Hepatic stellate cell (primary cell): Measurements from ENCODE around the gene DDAH2.

ENCODE experiments used
- DNase-seq: peaks from one replicate; pipeline ENCODE4 v3.0.0; 2011; ENCODE audit warnings: low spot score

Gene DDAH2

GRCh38 chr6:31760790-31761189 lies 31.7 kb upstream of the DDAH2 start:
- DNase-seq = no peak

GRCh38 chr6:31758281-31758680 lies 29.2 kb upstream of the DDAH2 start:
- no peak for DNase-seq

GRCh38 chr6:31752739-31753319 lies 23.7 kb upstream of the DDAH2 start:
- DNase-seq = peak; percentile 79

DNA sequence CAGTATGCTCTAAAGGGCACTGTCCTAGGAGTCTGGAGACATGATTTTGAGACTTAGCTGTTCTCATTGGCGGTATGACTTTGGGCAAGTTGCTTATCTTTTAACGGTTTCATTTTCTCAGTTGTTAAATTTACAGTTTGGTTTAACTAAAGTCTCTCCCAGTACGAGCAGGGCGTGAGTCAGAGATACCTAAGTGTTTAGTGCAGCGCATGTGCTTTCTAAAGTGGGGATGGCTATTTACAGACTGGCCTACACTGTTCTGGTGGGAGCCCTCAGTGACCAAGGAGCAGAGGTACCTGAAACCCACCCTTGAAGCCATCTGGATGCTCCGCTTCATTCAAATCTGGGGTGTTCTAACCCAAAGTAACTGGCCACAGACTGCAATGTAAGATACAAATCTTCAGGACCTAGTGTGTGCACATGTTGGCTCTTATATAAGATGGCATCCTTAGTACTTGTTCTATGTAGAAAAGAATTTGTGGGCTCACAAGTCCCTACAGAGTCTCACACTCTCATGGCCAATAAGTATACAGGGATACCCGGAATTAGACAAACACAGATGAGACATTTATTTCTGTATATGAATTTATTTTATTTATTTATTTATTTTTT lies 21.4 kb upstream of the DDAH2 start:
- DNase-seq = no peak

DNA sequence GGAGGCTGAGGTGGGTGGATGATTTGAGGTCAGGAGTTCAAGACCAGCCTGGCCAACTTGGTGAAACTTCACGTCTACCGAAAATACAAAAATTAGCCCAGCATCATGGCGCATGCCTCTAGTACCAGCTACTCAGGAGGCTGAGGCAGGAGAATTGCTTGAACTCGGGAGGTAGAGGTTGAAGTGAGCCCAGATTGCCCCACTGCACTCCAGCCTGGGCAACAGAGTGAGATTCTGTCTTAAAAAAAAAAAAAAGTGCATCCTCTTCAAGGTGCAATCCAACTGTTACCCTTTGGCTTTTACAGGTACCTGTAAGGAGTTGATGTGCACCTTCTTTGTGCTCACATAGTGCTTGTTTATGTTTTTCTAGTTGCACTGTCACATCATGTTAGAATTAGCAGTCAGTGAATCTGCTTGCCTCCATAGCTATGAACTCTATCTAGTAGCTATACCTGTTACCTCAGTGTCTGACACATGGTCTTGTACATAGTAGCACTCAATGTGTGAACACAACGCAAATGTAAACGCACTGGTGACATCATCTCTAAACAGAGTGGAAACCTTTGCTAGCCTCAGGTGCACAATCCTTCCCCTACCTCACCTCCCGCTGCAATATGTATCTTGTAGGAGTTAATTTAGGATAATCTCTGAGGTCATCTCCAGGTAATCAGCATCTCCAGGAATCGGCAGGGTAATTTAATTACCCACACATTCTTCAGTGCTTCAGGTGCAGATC lies 20.4 kb upstream of the DDAH2 start:
- DNase-seq = no peak

DNA sequence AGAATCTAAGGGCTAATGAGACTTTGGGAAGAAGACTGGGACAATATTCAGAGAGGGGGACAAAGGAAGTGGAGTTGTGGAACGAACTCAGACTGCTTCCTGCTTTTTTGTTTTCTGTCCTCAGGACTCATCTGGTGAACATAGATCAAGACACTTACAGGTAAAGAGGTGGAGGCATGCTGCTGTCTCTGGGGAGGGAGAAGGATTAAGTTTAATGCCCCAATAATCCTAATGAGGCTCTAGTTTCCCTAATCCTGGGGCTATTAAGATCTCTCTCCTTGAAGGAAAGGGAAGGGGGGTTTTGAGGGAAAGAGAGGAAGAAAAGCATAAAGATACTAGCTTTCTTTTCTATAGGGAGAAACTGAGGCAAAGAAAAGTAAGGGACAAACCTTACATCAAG lies 15.3 kb upstream of the DDAH2 start:
- DNase-seq = no peak

GRCh38 chr6:31742894-31743293 lies 13.8 kb upstream of the DDAH2 start:
- DNase-seq = no peak

DNA sequence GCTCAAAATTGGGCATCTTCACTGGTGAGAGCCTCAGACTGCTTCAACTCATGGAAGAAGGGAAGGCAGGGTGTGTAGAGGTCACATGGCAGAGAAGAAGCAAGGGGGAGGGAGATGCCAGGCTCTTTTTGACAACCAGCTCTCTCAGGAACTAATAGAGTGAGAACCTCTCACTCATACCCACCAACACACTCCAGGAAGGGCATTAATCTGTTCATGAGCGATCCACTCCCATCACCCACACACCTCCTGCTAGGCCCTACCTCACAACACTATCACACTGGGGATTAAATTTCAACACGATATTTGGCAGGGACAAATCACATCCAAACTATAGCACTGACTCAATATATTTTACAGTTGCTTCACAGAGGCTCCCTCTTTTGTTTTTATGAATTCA lies 12.7 kb upstream of the DDAH2 start:
- DNase-seq = no peak

DNA sequence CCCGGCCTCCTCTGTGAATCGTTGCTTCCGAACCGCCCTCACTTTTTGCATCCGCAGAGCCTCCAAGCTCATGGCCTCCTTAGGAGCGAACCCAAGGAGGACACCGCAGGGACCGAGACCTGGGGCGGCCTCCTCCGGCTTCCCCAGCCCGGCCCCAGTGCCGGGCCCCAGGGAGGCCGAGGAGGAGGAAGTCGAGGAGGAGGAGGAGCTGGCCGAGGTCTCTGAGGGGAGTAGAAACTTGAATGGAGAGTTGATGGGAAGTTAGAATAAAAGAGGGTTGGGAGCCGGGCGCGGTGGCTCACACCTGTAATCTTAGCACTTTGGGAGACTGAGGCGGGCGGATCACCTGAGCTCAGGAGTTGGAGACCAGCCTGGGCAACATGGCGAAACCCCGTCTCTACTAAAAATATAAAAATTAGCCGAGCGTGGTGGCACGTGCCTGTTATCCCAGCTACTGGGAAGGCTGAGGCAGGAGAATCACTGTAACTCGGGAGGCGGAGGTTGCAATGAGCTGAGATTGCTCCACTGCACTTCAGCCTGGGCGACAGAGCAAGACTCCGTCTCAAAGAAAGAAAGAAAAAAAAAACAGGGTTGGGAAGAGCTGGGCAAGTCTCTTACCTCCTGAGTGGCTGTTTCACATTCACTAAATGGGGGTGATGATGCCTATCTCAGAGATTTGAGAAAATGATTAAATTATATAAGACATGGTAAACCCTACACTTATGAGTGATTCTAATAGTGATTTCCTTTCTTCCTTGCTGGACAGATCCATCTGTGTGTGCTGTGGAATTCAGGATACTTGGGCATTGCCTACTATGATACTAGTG lies 11.5 kb upstream of the DDAH2 start:
- peak; percentile 56 for DNase-seq

GRCh38 chr6:31739639-31740396 lies 10.7 kb upstream of the DDAH2 start, which contains the start of gene MSH5:
MSH5 (plus strand) TSS chr6:31740005; CDS start chr6:31740467, 462 bp downstream.
- peak; percentile 98 for DNase-seq

DNA sequence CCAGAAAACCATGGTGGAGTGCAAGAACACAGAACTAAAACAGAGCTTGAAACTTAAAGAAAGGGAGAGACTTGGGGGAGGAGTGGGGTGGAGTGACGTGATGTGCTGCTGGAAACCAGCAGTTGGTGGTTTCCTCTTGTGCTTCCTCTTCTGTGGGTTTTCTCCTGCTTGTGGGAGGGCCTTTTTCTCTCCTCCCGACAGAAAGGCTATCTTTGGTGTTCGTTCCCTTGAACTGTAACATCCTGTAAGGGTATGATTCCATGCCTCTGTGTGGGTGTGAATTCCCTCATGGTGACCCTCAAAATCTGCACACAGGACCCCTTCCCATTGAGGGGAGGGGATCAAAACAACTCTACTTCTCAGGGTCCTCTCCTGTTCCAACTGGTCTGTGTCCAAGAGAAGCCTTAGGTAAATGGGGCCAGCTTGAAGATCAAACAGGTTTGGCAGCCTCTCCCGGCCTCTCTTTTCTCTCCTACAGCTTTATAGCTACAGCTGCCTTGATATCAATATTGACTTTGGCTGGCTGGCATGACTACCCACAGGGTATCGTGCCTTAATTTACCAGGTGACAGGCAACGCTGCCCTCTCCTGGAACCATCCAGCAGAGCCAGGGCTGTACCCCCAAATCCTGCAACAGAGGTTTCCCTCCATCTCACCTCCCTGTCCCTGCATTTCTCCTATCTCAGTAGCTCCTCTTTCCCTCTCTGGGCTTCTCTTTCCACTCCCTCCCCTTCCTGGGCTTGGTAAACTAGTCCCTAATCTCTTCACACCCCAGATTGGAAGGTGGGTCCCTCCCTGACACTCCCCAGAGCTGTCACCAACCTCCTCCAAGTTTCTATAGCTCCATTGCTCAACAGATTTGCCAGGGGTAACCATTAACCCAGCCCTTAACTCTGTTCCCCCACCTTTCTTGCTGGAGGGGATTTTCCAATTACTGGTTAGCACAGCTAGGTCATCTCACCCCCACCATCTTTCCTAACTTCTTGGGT lies 9.2 kb upstream of the DDAH2 start:
- DNase-seq = peak; percentile 86

DNA sequence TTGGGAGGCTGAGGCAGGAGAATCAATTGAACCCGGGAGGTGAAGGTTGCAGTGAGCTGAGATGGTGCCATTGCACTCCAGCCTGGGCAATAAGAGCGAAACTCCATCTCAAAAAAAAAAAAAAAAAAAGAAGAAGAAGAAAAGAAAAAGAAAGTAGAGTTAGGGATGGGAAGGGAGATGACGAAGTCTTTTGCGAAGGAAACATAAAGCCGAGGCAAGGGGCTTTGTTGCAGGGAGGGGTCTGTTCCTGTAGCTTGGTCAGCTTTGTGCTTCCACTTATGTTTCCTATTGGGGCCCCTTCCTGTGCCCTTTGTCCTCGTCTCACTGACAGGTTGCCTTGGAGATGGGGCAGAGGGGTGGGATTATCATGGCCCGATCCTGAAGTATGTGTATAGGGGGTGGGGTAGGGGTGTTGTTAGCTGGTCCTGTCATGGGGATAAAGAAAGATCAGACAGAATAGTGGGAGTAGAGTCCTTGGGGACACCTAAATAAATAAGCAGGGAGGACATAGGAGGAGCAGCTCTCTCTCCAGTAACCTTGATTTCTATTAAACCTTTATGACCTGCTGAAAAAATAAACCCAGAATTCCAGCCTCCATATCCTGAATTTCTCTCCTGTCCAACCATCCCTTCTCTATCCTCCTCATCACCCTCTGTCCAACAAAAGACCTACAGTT lies 8.4 kb upstream of the DDAH2 start:
- no peak for DNase-seq

- DNase-seq = no peak
These were observed 7.7 kb upstream of the DDAH2 start for GRCh38 chr6:31736768-31737314.

GRCh38 chr6:31736021-31736767 lies 7.1 kb upstream of the DDAH2 start, which contains the start of gene CLIC1:
CLIC1 (minus strand) TSS chr6:31736530; CDS start chr6:31736300, 230 bp downstream.
- DNase-seq = peak; percentile 93

GRCh38 chr6:31734821-31735406 lies 5.8 kb upstream of the DDAH2 start:
- DNase-seq = peak; percentile 81

DNA sequence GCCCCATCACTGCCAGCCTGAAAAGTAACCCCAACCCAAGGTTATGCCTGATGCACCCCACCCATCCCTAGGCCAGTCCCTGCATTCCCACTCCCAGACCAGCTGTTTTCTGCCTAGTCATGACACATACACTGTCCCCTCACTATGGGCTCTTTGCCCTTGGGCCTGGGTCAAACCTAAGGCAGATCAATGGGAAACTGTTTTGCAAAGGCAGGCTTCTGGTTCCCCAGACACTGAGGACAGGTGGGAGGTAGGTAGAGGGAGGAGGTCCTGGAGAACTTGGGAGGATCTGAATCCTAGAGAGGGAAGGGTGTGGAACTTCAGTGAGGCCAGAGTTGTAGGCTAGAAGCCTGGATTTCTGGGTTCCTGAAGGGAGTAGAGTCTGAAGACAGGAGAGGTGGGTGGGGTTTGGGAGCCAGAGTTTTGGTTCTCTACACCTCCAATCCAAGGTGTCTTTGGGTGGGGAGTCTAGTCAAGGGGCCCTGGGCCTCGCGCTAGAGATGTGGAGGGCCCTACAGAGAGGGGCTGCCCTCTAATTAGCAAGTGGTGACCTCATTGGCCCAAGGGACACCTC lies 5.2 kb upstream of the DDAH2 start:
- DNase-seq = no peak

GRCh38 chr6:31733734-31734133 lies 4.6 kb upstream of the DDAH2 start:
- no peak for DNase-seq

DNA sequence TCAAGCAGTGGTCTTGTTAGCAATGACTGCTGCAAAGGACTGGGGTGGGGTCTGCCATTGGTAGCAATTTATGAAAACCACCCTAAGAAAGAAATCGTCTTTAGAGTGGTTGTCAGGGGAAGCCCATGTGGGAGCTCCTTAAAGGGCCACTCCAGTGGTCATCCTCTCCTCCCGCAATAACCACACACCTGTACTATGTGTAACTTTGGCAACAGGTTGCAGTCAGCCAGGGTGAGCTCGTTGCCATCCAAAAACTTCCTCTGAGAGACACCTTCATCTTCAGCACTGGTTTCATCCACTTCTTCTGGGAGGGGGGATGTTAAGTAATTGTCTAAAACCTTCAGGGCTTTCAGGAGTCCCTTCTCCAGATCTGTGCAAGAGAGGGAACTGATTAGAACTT lies 2.9 kb upstream of the DDAH2 start:
- no peak for DNase-seq
